GM23338 (cell line): ENCODE data around the gene DYRK1A. TPM values are rescaled to one million over a fixed set of nuclear protein-coding genes. Genes with fewer than 3 reads are reported as not detected.

Experiments used
- ATAC-seq: fragments of 200-7000 bp; cut with Tn5 transposase; 3 replicates; pipeline ENCODE4 v1.9.1; 2020
- DNase-seq: peaks from one replicate; pipeline ENCODE4 v3.0.0-alpha.2; 2015; ENCODE audit warnings: low spot score
- H2AFZ ChIP-seq: fragments of 200-600 bp; sonication (generic); 2 replicates; pipeline ENCODE4 v1.8.0; 2016; ENCODE audit warnings: antibody characterized with exemption, mild to moderate bottlenecking, moderate library complexity
- H3F3A ChIP-seq: fragments of 200-600 bp; sonication (generic); replicated peaks from 2 replicates; pipeline ENCODE4 v1.8.0; 2017; ENCODE audit warnings: antibody characterized with exemption, mixed run types, low read depth
- H3K27ac ChIP-seq: fragments of 200-600 bp; sonication (generic); 2 replicates; pipeline ENCODE4 v1.6.1; 2016; ENCODE audit warnings: low read depth
- H3K27me3 ChIP-seq: fragments of 200-600 bp; sonication (generic); 2 replicates; pipeline ENCODE4 v1.8.0; 2016; ENCODE audit warnings: mild to moderate bottlenecking, mixed run types, moderate library complexity; ENCODE audit not compliant: insufficient read depth
- H3K36me3 ChIP-seq: fragments of 200-600 bp; sonication (generic); 2 replicates; pipeline ENCODE4 v1.8.0; 2016; ENCODE audit warnings: mild to moderate bottlenecking; ENCODE audit not compliant: insufficient read depth
- H3K4me1 ChIP-seq: fragments of 200-600 bp; sonication (generic); 2 replicates; pipeline ENCODE4 v1.8.0; 2016; ENCODE audit warnings: mild to moderate bottlenecking, moderate library complexity; ENCODE audit not compliant: insufficient read depth
- H3K4me2 ChIP-seq: fragments of 200-600 bp; sonication (generic); 2 replicates; pipeline ENCODE4 v1.7.1; 2017; ENCODE audit warnings: mixed run types
- H3K4me3 ChIP-seq: fragments of 200-600 bp; sonication (generic); 2 replicates; pipeline ENCODE4 v1.6.1; 2016; ENCODE audit warnings: mixed run types
- H3K79me2 ChIP-seq: fragments of 200-600 bp; sonication (generic); replicated peaks from 2 replicates; pipeline ENCODE4 v1.8.0; 2017; ENCODE audit warnings: mild to moderate bottlenecking; ENCODE audit not compliant: insufficient read depth
- H3K9me2 ChIP-seq: fragments of 200-600 bp; sonication (generic); 2 replicates; pipeline ENCODE4 v1.8.0; 2017; ENCODE audit not compliant: insufficient read depth
- H4K20me1 ChIP-seq: fragments of 200-600 bp; sonication (generic); replicated peaks from 2 replicates; pipeline ENCODE4 v1.8.0; 2017; ENCODE audit warnings: mild to moderate bottlenecking; ENCODE audit not compliant: insufficient read depth
- H3K27ac Mint-ChIP-seq: 2 replicates; pipeline ENCODE4 v1.8.0; 2020; ENCODE audit warnings: inconsistent platforms, mild to moderate bottlenecking, moderate library complexity, mixed read lengths
- H3K27me3 Mint-ChIP-seq: 3 replicates; pipeline ENCODE4 v1.8.0; 2022; ENCODE audit warnings: low read depth, mild to moderate bottlenecking, moderate library complexity, mixed read lengths, inconsistent platforms; ENCODE audit not compliant: insufficient read depth, poor library complexity
- H3K36me3 Mint-ChIP-seq: 3 replicates; pipeline ENCODE4 v1.8.0; 2021; ENCODE audit warnings: low read depth, mild to moderate bottlenecking, inconsistent platforms, moderate library complexity, mixed read lengths
- H3K4me1 Mint-ChIP-seq: 3 replicates; pipeline ENCODE4 v1.8.0; 2020; ENCODE audit warnings: mild to moderate bottlenecking, inconsistent platforms, mixed read lengths
- H3K4me3 Mint-ChIP-seq: 3 replicates; pipeline ENCODE4 v1.8.0; 2021; ENCODE audit warnings: moderate library complexity, mild to moderate bottlenecking, inconsistent platforms, mixed read lengths
- H3K9me3 Mint-ChIP-seq: 3 replicates; pipeline ENCODE4 v1.8.0; 2020; ENCODE audit warnings: moderate library complexity, mild to moderate bottlenecking, inconsistent platforms, mixed read lengths
- CREB1 ChIP-seq: fragments of 250-450 bp; sonication (Bioruptor Pico); IDR thresholded peaks from 2 replicates; pipeline ENCODE4 v1.5.0; 2020; ENCODE audit warnings: low read depth, mild to moderate bottlenecking, moderate library complexity
- ETS1 ChIP-seq: IDR thresholded peaks from 2 replicates; pipeline ENCODE4 v1.6.1; 2016; ENCODE audit warnings: antibody characterized with exemption
- EZH2 ChIP-seq: fragments of 200-600 bp; sonication (generic); IDR thresholded peaks from one replicate; pipeline ENCODE4 v1.8.0; 2017; ENCODE audit warnings: antibody characterized with exemption, mild to moderate bottlenecking, low read depth; ENCODE audit not compliant: unreplicated experiment
- EZH2phosphoT487 ChIP-seq: fragments of 200-600 bp; sonication (generic); IDR thresholded peaks from one replicate; pipeline ENCODE4 v1.8.1; 2018; ENCODE audit warnings: antibody characterized with exemption; ENCODE audit not compliant: unreplicated experiment
- JUNB ChIP-seq: IDR thresholded peaks from one replicate; pipeline ENCODE4 v1.6.1; 2016; ENCODE audit warnings: antibody characterized with exemption; ENCODE audit not compliant: unreplicated experiment
- NANOG ChIP-seq: IDR thresholded peaks from 2 replicates; pipeline ENCODE4 v1.6.1; 2016; ENCODE audit warnings: antibody characterized with exemption, borderline replicate concordance
- POLR2AphosphoS5 ChIP-seq: IDR thresholded peaks from 2 replicates; pipeline ENCODE4 v1.6.1; 2016; ENCODE audit warnings: antibody characterized with exemption, low read depth
- STAT1 ChIP-seq: IDR thresholded peaks from one replicate; pipeline ENCODE4 v1.6.1; 2016; ENCODE audit warnings: antibody characterized with exemption; ENCODE audit not compliant: unreplicated experiment
- ZNF114 ChIP-seq: fragments of 250-450 bp; sonication (Bioruptor Pico); IDR thresholded peaks from 2 replicates; pipeline ENCODE4 v1.5.0; 2020; ENCODE audit warnings: mild to moderate bottlenecking, moderate library complexity
- ZNF331 ChIP-seq: fragments of 250-450 bp; sonication (Bioruptor Pico); IDR thresholded peaks from 2 replicates; pipeline ENCODE4 v1.5.0; 2020; ENCODE audit warnings: low read depth, mild to moderate bottlenecking, moderate library complexity
- ZNF462 ChIP-seq: fragments of 250-450 bp; sonication (Bioruptor Pico); IDR thresholded peaks from 2 replicates; pipeline ENCODE4 v1.5.0; 2020; ENCODE audit warnings: mild to moderate bottlenecking, moderate library complexity
- polyA plus RNA-seq: library from polyadenylated mRNA; unstranded; fragments of >200 nt; fragmentation: Nextera tagmentation; extraction: Ambion mirVana; gene quantifications from 2 replicates; pipeline ENCODE4 v1.2.1, GENCODE V29; 2016
- total RNA-seq: library from RNA; depleted of rRNA; stranded (reverse); fragments of >200 nt; shearing (Covaris generic); gene quantifications from 2 replicates; pipeline ENCODE4 v1.2.3, GENCODE V29; 2014
- TF ChIP-seq, protein P1 (sequence below), 2 experiments: fragments of 200-600 bp in 1 of 2; sonication (generic) in 1 of 2; conservative IDR thresholded peaks; 2 replicates each; pipeline versions ENCODE4 v1.5.1 to v1.6.1; 2016 to 2017; ENCODE audit warnings: antibody characterized with exemption in 2 of 2, low read depth in 2 of 2, mild to moderate bottlenecking in 2 of 2, moderate library complexity in 1 of 2
- TF ChIP-seq, protein P2 (sequence below): IDR thresholded peaks from one replicate; pipeline ENCODE4 v1.6.1; 2018; ENCODE audit warnings: antibody characterized with exemption; ENCODE audit not compliant: unreplicated experiment

The DYRK1A gene
- total and polyA plus RNA-seq, 2 experiments from 2014 or later, result 10.3 to 84.7 TPM

GRCh38 chr21:37548521-37548981 is 182.0 kb downstream of the DYRK1A start:
- no peak overlapping the region for H3K4me2 ChIP-seq
- ATAC-seq (no peak), DNase-seq (no peak)
- H3K4me1 ChIP-seq, result no peaks in the 10 kb centered on the region
- H3K27ac ChIP-seq, result no peak overlapping the region
- H3K79me2 ChIP-seq, result no peaks in the 10 kb centered on the region
- no peaks in the 10 kb centered on the region for H3K27me3 ChIP-seq
- H3K27me3 Mint-ChIP-seq, result peaks cover 9% of the 10 kb centered on the region
- no peaks in the 10 kb centered on the region for H4K20me1 ChIP-seq
- no peaks in the 10 kb centered on the region; the same call in 2 of the 3 replicates for H3K36me3 Mint-ChIP-seq
- no peak overlapping the region for H3K4me3 Mint-ChIP-seq
- peaks cover 17% of the 10 kb centered on the region for H3K4me1 Mint-ChIP-seq
- TF ChIP-seq CREB1 (CRISPR knock-in tag) (no peak), STAT1 (no peak), EZH2phosphoT487 (no peak), JUNB (no peak), ZNF331 (CRISPR knock-in tag) (no peak), ZNF114 (CRISPR knock-in tag) (no peak), EZH2 (no peak), POLR2AphosphoS5 (no peak), ETS1 (no peak), NANOG (no peak), ZNF462 (no peak)
- TF ChIP-seq, protein P1, sequence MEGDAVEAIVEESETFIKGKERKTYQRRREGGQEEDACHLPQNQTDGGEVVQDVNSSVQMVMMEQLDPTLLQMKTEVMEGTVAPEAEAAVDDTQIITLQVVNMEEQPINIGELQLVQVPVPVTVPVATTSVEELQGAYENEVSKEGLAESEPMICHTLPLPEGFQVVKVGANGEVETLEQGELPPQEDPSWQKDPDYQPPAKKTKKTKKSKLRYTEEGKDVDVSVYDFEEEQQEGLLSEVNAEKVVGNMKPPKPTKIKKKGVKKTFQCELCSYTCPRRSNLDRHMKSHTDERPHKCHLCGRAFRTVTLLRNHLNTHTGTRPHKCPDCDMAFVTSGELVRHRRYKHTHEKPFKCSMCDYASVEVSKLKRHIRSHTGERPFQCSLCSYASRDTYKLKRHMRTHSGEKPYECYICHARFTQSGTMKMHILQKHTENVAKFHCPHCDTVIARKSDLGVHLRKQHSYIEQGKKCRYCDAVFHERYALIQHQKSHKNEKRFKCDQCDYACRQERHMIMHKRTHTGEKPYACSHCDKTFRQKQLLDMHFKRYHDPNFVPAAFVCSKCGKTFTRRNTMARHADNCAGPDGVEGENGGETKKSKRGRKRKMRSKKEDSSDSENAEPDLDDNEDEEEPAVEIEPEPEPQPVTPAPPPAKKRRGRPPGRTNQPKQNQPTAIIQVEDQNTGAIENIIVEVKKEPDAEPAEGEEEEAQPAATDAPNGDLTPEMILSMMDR (conservative IDR thresholded peaks at IDR 0.05; ENCODE audit: low read depth in 2 of 2), result no peak
- TF ChIP-seq, protein P2, sequence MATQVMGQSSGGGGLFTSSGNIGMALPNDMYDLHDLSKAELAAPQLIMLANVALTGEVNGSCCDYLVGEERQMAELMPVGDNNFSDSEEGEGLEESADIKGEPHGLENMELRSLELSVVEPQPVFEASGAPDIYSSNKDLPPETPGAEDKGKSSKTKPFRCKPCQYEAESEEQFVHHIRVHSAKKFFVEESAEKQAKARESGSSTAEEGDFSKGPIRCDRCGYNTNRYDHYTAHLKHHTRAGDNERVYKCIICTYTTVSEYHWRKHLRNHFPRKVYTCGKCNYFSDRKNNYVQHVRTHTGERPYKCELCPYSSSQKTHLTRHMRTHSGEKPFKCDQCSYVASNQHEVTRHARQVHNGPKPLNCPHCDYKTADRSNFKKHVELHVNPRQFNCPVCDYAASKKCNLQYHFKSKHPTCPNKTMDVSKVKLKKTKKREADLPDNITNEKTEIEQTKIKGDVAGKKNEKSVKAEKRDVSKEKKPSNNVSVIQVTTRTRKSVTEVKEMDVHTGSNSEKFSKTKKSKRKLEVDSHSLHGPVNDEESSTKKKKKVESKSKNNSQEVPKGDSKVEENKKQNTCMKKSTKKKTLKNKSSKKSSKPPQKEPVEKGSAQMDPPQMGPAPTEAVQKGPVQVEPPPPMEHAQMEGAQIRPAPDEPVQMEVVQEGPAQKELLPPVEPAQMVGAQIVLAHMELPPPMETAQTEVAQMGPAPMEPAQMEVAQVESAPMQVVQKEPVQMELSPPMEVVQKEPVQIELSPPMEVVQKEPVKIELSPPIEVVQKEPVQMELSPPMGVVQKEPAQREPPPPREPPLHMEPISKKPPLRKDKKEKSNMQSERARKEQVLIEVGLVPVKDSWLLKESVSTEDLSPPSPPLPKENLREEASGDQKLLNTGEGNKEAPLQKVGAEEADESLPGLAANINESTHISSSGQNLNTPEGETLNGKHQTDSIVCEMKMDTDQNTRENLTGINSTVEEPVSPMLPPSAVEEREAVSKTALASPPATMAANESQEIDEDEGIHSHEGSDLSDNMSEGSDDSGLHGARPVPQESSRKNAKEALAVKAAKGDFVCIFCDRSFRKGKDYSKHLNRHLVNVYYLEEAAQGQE, result no peak
- no peaks in the 10 kb centered on the region for H3K36me3 ChIP-seq
- no peak overlapping the region for H3K4me3 ChIP-seq
- no peaks in the 10 kb centered on the region for H3F3A ChIP-seq
- peaks cover 3% of the 10 kb centered on the region; the same call in 1 of the 3 replicates for H3K9me3 Mint-ChIP-seq
- H2AFZ ChIP-seq, result no peak overlapping the region; the same call in 1 of the 2 replicates
- H3K27ac Mint-ChIP-seq, result no peak overlapping the region
- 0 out of 2 replicates have a peak, but pooled peaks cover 3% of the 10 kb centered on the region for H3K9me2 ChIP-seq
